CD4-positive, alpha-beta T cell treated with Interleukin-12 subunit alpha and Interleukin-12 subunit beta, for 1 hour (primary cell): Measurements from ENCODE around the gene CLEC20A.
A peak's percentile ranks its signal among the peaks of the same experiment; 100 is the strongest.

Experiments
- DNase-seq: peaks from one replicate; pipeline ENCODE4 v3.0.0-alpha.2; 2020

The CLEC20A gene

GRCh38 chr1:178496410-178497135, at the start of gene CLEC20A:
CLEC20A (minus strand) TSS chr1:178496964; CDS start chr1:178496939, 25 bp downstream.
- DNase-seq: no peak

- no peak for DNase-seq
Observed at GRCh38 chr1:178544531-178544930, 47.8 kb upstream of the CLEC20A start.

GRCh38 chr1:178543290-178543607, 46.5 kb upstream of the CLEC20A start:
- DNase-seq: no peak

- peak; percentile 86 for DNase-seq
Observed at GRCh38 chr1:178542554-178543289, 46.0 kb upstream of the CLEC20A start.

GRCh38 chr1:178541829-178542553, 45.2 kb upstream of the CLEC20A start:
- peak; percentile 31 for DNase-seq

GRCh38 chr1:178541379-178541778, 44.6 kb upstream of the CLEC20A start:
- no peak for DNase-seq

GRCh38 chr1:178540646-178541045, 43.9 kb upstream of the CLEC20A start:
- no peak for DNase-seq

- DNase-seq: no peak
Observed at GRCh38 chr1:178540204-178540603, 43.4 kb upstream of the CLEC20A start.

- no peak for DNase-seq
Observed at GRCh38 chr1:178539291-178539690, 42.5 kb upstream of the CLEC20A start.

- no peak for DNase-seq
Observed at GRCh38 chr1:178538192-178538916, 41.6 kb upstream of the CLEC20A start.

- DNase-seq: no peak
Observed at GRCh38 chr1:178537382-178538090, 40.8 kb upstream of the CLEC20A start.

- no peak for DNase-seq
Observed at GRCh38 chr1:178536844-178537371, 40.1 kb upstream of the CLEC20A start.

GRCh38 chr1:178536329-178536728, 39.6 kb upstream of the CLEC20A start:
- DNase-seq: no peak

- no peak for DNase-seq
Observed at GRCh38 chr1:178534137-178534868, 37.5 kb upstream of the CLEC20A start.

GRCh38 chr1:178533121-178533946, 36.6 kb upstream of the CLEC20A start:
- DNase-seq: no peak

- peak; percentile 74 for DNase-seq
Observed at GRCh38 chr1:178532392-178532791, 35.6 kb upstream of the CLEC20A start.

- DNase-seq: no peak
Observed at GRCh38 chr1:178531887-178532286, 35.1 kb upstream of the CLEC20A start.

GRCh38 chr1:178530502-178530901, 33.7 kb upstream of the CLEC20A start:
- DNase-seq: no peak

- no peak for DNase-seq
Observed at GRCh38 chr1:178530037-178530402, 33.3 kb upstream of the CLEC20A start.

- no peak for DNase-seq
Observed at GRCh38 chr1:178529364-178530036, 32.7 kb upstream of the CLEC20A start.
